NCI-H748 treated with DMSO at 0.1 percent for 48 hours (cell line): ENCODE data around the gene ZNF425.
A peak's percentile ranks its signal among the peaks of the same experiment; 100 is the strongest.
"Not testable (repeated sequence)": the region's sequence is repeated elsewhere in the genome, so short reads cannot be mapped to it uniquely, and the experiment has no call there.

Experiments
- DNase-seq: peaks from one replicate; lab custom pipeline; 2025; lab: John Stamatoyannopoulos, UW

Gene ZNF425

GRCh38 chr7:149133028-149133710 is 7.0 kb upstream of the ZNF425 start:
- DNase-seq: no peak

- DNase-seq: no peak
Observed at GRCh38 chr7:149130572-149131198, 4.6 kb upstream of the ZNF425 start.

GRCh38 chr7:149126662-149127266 is 640 bp upstream of the ZNF425 start:
- DNase-seq: no peak

- DNase-seq: no peak
Observed at GRCh38 chr7:149125189-149125862, 798 bp downstream of the ZNF425 start.

- no peak for DNase-seq
Observed at GRCh38 chr7:149109969-149110368, 16.2 kb downstream of the ZNF425 start.

GRCh38 chr7:149104749-149105148 is 21.4 kb downstream of the ZNF425 start:
- DNase-seq: no peak

GRCh38 chr7:149104214-149104613 is 21.9 kb downstream of the ZNF425 start:
- DNase-seq: no peak

- DNase-seq: no peak
Observed at GRCh38 chr7:149103424-149103823, 22.7 kb downstream of the ZNF425 start.

- no peak for DNase-seq
Observed at GRCh38 chr7:149102666-149103065, 23.5 kb downstream of the ZNF425 start.

GRCh38 chr7:149100821-149101220 is 25.3 kb downstream of the ZNF425 start:
- no peak for DNase-seq

- no peak for DNase-seq
Observed at GRCh38 chr7:149099058-149099457, 27.1 kb downstream of the ZNF425 start.

- DNase-seq: no peak
Observed at GRCh38 chr7:149097088-149097487, 29.0 kb downstream of the ZNF425 start.

GRCh38 chr7:149093228-149093627 is 32.9 kb downstream of the ZNF425 start:
- DNase-seq: no peak

GRCh38 chr7:149092244-149092643 is 33.9 kb downstream of the ZNF425 start:
- DNase-seq: not testable (repeated sequence)

- DNase-seq: peak; percentile 74
Observed at GRCh38 chr7:149090397-149091195, 35.5 kb downstream of the ZNF425 start, which contains the start of gene ZNF786. TSS of gene ZNF786 (minus strand) at chr7:149090718. CDS start at chr7:149090640, 78 bp downstream.

- no peak for DNase-seq
Observed at GRCh38 chr7:149087376-149087775, 38.7 kb downstream of the ZNF425 start.

GRCh38 chr7:149085866-149086265 is 40.3 kb downstream of the ZNF425 start:
- no peak for DNase-seq

- DNase-seq: no peak
Observed at GRCh38 chr7:149084407-149084806, 41.7 kb downstream of the ZNF425 start.

GRCh38 chr7:149081914-149082313 is 44.2 kb downstream of the ZNF425 start:
- DNase-seq: no peak

GRCh38 chr7:149077594-149077993 is 48.5 kb downstream of the ZNF425 start:
- no peak for DNase-seq

GRCh38 chr7:149075286-149075685 is 50.8 kb downstream of the ZNF425 start:
- DNase-seq: no peak
